GM15510 (cell line): ENCODE data around the gene R3HDM1.

Experiments used
- POLR2A ChIP-seq: IDR thresholded peaks from 3 replicates; pipeline ENCODE4 v1.6.1; 2011; ENCODE audit warnings: borderline replicate concordance; ENCODE audit not compliant: insufficient read length; ENCODE audit errors: extremely low read depth

R3HDM1 gene

DNA sequence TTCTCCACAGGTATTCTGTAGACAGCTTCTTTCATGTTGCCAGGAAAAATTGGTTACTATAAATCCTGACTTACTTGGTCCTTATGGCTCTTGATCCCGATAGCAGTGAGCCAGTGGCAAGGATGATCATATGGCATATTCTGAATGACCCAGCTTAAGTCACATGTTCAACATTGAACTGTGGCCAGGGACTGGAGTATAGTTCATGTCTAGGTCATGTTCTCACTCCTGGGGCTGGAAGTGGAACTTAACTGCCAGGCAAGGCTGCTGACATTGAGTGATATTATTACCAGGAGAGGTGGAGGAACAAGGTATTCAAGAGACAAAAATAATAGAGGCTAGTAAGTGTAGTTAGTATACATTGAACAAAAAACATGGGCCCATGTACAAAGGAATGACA lies 26.2 kb downstream of the R3HDM1 start:
- TF ChIP-seq POLR2A, result no peak

DNA sequence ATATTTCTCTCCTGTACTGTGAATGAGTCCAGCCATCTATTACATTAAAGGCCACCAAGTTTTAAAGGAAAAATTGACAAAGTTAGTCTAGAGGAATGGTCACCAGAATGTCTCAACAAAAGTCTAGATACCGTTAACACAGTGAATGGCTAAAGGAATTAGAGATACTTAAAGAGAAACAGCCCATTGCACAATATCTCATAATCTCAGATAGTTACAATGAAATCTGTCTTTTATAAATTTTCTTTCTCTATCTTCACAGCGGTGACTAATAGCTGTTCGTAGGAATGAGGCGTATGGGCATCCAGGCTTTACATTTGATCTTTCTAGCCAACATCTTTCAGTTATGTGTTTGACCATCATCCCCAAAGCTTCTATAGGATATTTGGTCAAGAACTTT lies 30.6 kb downstream of the R3HDM1 start:
- TF ChIP-seq POLR2A, result no peak

DNA sequence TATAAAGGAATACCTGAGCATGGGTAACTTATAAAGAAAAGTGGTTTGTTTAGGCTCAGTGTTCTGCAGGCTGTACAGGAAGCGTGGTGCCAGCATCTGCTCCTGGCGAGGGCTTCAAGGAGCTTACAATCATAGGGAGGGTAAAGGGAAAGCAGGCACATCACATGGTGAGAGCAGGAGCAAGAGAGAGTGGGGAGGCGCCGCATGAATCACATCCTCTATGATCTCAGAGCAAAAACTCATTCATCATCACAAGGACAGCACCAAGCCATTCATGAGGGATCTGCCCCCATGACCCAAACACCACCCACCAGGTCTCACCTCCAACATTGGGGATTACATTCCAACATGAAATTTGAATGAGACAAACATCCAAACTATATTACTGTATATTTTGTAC lies 32.5 kb downstream of the R3HDM1 start:
- no peak for TF ChIP-seq POLR2A

DNA sequence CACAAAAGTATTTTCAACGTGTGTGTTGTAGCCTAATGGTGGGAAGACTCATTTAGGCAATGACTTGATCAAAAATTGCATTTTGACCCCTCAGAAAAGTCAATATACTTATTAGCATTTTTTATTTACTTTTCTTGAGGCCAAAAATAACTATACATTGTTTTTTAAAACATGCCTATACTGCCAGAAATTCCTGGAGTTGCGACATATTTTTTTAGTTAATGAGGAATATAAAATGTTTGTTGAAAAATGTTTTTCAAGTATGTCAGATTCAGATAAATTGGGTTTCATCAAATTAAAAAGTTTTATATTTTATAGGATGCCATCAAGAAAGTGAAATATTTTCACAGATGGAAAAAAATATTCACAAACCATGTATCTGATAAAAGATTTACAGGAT lies 39.6 kb downstream of the R3HDM1 start:
- TF ChIP-seq POLR2A, result no peak

DNA sequence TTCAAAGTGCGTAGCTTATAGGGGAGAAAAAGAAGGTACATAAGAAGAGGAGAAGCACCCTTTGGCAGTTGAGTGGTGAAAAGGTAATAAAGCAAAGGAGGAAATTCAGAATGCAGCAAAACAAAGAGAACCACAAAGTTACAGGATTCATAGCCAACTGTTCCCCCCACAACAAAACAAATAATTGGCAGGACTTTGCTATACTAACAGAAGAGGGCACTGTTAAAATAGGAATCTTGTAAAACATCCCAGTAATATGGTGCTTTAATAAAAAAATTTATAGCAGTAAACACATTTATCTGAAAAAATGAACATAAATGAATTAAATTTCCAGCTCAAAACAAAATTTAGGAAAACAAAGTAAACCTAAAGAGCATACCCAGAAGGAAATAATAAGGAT lies 42.3 kb downstream of the R3HDM1 start:
- no peak for TF ChIP-seq POLR2A

DNA sequence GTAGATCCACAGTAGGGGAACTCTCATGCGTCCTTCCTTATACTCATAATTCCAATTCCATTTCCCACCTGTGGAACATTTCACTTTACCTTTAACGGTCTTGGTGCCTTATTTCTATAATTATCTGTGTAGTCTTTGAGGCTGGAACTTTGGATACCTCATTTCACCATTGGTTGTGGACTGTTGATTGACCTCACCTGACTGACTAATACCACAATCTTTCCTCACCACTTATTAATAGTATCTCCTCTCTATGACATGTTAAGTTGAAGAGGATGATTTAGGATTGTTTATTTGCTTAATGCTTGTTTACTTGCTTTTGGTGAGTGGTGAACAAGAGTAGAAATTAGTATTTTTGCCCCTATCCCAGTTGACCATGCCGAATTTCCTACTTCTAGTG lies 50.0 kb downstream of the R3HDM1 start:
- TF ChIP-seq POLR2A, result no peak

DNA sequence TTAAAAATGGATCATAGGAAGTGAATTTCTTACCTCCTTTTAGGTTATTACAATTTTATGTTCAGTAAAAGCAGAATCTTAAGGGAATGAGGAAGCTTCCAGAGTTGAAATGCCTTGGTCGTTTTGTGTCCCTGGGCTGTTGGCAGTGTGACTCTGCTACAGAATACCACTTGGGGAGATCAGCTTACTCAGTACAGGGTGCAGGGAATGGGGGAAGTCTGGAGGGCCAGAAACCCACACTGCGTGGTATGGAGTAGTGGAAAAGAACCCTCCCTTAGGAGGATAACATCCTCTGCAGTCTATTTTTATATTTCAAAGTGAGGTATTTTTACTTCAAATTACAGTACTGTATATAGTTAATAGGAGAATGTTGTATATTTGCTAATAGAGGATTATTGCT lies 51.1 kb downstream of the R3HDM1 start:
- no peak for TF ChIP-seq POLR2A

DNA sequence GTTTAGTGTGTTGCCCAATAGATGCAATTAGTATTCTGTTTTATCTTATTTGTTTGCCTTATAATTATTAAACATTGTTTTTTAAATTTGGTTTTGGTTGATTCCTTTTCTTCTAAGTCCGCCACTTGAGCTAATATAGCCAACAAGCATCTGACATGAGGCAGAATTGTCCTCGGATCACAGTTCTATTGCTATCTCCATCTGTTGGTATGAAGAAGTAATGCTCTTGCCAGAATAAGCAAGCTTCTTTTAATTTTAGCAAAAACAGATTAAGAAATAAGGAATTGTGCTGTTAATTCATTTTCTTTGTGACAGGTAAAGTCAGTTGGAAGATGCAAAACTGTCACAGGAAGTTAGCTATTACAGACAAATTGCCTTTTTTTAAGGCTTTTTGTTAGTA lies 54.3 kb downstream of the R3HDM1 start:
- TF ChIP-seq POLR2A, result no peak

DNA sequence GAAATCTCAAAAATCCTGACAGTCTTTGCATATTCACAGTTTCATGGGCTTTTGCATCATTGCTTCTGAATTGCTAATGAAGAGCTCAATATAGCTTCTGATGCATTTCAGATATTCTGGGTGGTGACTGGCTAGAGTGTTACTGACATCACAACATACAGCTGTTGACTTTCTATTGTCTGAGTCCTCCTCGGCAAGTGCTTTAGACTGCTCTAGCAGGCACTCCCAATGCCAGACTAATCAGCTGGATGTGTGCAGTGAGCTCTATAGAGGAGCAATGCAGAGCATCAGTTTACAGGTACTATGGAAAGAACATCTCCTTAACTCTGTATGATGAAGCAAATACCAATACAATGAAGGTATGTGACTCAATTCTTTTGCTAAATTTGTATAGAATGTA lies 54.9 kb downstream of the R3HDM1 start:
- no peak for TF ChIP-seq POLR2A

DNA sequence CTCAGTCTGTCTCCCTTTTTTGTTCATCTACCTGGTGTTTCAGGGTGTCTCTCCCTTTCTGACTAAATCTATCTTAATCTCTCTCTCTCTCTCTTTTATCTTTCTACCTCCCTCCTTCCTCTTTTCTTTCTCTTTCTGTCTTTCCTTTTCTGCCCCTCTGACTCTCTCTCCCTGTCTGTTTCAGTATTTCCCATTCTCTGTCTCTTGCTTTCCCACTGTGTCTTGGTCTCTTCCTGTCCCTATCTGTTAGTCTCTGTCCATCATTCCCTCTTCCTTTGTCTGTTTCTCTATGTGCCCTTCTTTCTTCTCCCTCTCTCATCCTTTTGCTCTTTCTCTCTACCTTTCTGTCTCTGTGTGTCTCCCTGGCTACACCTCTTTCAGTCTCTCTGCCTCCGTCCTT lies 56.7 kb downstream of the R3HDM1 start:
- TF ChIP-seq POLR2A, result no peak

DNA sequence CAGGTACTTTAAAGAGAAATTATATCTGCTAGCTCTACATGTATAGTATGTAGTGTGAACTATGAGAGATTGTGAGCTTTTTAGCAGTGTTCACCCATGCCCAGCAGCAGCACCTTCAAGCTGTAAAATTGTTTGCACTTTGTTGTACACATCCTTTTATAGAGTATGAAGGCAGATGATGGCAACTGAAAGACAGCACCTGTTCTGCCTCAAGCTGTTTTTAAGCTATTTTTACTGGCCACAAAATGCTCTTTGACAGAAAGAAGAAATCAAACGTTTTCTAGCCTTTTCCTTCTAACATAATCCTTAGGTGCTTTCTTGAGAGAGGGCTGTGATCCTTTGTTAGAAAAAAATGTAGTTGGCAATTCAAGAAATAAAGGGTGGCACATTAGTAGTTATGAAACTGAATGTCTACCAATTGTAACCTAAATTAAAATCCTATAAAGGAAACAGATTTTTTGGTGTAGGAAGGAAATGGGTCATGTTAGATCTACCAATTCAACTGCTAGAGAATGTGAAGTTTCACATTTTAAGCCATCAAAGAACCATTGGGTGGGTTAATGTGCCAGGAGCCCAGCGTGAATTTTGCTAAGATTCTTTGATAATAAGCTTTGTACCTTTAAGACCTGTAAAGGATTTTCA lies 59.5 kb downstream of the R3HDM1 start:
- TF ChIP-seq POLR2A, result no peak

DNA sequence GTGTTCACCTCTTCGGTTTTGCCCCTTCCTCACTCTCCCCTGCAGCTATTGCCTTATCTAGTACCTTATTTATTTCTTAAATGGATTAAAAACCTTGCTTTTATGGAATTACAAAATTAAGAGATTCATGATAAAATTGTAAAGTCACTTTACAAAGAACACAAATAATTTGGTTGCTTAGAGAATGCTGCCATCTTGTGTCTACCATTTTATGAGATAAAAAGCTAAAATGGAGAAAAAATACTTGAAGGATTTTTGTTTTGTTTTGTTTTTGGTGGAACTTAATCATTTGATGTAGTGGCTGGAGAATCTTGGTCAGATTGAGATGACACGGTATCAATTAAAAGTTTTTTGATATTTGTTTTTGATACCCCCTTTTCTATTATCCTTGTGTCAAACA lies 69.6 kb downstream of the R3HDM1 start:
- TF ChIP-seq POLR2A, result no peak

DNA sequence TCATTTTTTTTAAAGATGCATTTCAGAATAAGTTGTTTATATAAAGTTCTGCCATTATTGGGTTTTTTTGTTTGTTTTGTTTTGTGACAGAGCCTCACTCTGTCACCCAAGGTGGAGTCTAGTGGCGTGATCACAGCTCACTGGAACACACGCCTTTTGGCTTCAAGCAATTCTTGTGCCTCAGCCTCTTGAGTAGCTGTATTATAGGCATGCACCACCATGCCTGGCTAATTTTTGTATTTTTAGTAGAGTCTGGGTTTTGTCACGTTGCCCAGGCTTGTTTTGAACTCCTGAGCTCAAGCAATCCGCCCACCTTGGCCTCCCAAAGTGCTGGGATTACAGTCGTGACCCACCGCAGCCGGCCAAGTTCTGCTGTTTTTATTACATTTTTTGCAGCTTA lies 72.3 kb downstream of the R3HDM1 start:
- no peak for TF ChIP-seq POLR2A

DNA sequence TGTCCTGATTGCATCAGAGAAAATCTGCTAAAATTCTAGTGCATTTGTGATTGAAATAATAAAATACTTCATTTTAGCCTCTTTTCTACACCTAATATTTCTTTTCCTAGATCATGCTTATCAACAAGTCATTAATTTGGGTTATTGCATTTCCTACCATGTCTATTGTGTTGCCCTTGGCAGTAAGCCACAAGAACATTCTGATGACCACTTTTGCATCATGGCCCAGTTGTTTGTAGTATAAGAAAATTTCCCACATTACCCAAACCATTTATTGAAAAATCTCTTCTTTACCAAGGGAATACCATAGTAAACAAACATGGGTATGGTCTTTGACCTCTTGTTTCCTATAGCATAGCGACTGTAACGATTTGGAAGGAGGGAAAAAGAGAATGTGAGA lies 76.3 kb downstream of the R3HDM1 start:
- no peak for TF ChIP-seq POLR2A

DNA sequence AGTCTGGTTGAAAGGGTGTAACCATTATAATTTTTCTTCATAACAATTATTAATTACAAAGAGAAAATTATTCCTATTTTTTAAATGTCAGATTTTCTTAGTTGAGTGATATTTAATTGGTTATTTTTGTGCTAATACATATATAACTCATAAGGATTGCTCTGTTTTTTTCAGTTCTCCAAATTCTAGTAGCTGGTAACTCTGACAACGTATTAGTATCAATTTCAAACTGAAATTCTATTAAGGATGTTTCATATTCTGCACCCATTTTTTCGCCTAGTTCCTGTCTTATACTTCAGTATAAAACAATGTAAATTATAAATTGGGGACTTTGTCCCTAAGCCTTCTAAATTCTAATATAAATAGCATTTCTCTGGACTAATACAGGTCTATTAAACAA lies 81.0 kb downstream of the R3HDM1 start:
- no peak for TF ChIP-seq POLR2A

DNA sequence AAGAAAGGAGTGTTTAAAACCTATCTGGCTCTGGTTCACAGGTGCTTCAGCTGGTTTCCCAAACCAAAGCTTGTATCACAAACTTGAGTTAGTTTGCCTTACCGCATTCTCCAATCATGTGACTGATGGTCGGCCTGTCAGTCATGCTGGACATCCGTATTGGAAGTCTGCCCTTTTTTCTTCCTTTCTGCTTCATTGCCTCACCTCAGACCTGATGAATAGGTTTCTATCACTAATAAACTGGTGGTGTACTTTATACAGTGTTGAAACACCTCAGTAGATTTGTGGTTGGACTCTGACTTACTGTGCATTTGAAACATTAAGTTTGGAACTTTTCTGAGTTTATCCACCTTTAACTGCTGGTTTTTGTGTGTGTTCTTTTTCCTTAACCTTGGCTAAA lies 84.1 kb downstream of the R3HDM1 start:
- TF ChIP-seq POLR2A, result no peak

DNA sequence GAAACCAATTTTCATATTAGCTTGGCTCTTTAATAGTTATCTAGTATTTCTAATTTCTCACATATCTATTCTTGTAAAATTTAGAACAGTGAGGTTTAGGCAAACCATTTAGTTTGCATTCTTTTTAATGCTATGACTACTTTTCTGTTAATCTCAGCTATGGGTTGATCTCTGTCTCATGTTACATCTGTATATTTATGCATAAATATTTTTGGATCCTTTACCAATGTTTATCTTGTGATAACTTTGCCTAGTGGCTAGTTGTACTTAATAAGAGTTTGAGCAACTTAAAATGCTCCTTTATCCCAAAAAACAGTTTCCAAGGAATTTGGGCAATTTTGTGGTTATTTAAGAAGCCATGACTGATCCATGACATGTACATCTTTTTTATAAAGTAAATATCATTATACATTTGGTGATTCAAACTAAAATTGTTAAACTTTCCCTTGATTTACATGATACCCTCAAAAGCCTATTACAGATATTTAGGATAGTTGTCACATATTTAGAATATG lies 86.3 kb downstream of the R3HDM1 start:
- no peak for TF ChIP-seq POLR2A
